AG04450 (cell line): ENCODE data around the gene TCAF1. TPM values are rescaled to one million over a fixed set of nuclear protein-coding genes. Genes with fewer than 3 reads are reported as not detected.
"Not testable (repeated sequence)": the region's sequence is repeated elsewhere in the genome, so short reads cannot be mapped to it uniquely, and the experiment has no call there.

Source experiments
- CTCF ChIA-PET: fragments of 300-600, 350-600 bp; formaldehyde crosslinking; extraction: SDS; loops from one replicate; lab custom pipeline; 2022; ENCODE audit warnings: antibody characterized with exemption, inconsistent platforms; lab: Charles Lee
- POLR2A ChIA-PET: fragments of 350-600 bp; formaldehyde crosslinking; extraction: SDS; loops from one replicate; lab custom pipeline; 2021; ENCODE audit warnings: antibody characterized with exemption, inconsistent platforms; lab: Yijun Ruan, JAX
- DNase-seq: peaks from one replicate; pipeline ENCODE4 v3.0.0-alpha.2; 2011; ENCODE audit warnings: low read depth, low spot score
- H3K27ac ChIP-seq: one replicate; pipeline ENCODE4 v1.5.1; 2012; ENCODE audit warnings: low read depth, low read length, control low read depth
- H3K27me3 ChIP-seq: one replicate; pipeline ENCODE4 v1.6.0; 2012; ENCODE audit warnings: low read length; ENCODE audit not compliant: control insufficient read depth, insufficient read depth
- H3K4me3 ChIP-seq: 2 replicates; pipeline ENCODE4 v1.5.1; 2011; ENCODE audit warnings: mild to moderate bottlenecking, low read depth, low read length, control low read depth
- H3K9me3 ChIP-seq: 2 replicates; pipeline ENCODE4 v1.5.1; 2012; ENCODE audit warnings: low read length; ENCODE audit not compliant: control insufficient read depth, insufficient read depth
- CTCF ChIP-seq: IDR thresholded peaks from 2 replicates; pipeline ENCODE4 v1.5.1; 2011; ENCODE audit warnings: low read depth, low read length, control low read depth, inconsistent platforms
- polyA plus RNA-seq: library from polyadenylated mRNA; depleted of rRNA; stranded (reverse); fragments of >200 nt; gene quantifications from 2 replicates; pipeline ENCODE4 v1.2.3, GENCODE V29; 2011

TCAF1 gene
- polyA plus RNA-seq, 1 experiment: 61.3 TPM

- DNase-seq: no peak
- H3K9me3 ChIP-seq: no peaks in the 10 kb centered on the region
- TF ChIP-seq CTCF: no peak
- ChIA-PET POLR2A (no interaction called here), CTCF (no interaction called here)
- no peak overlapping the region for H3K4me3 ChIP-seq
- H3K27me3 ChIP-seq: no peaks in the 10 kb centered on the region
- no peak overlapping the region for H3K27ac ChIP-seq
Measured at GRCh38 chr7:143877098-143877497, 24.9 kb downstream of the TCAF1 start.

- no peak for DNase-seq
Measured at GRCh38 chr7:143876218-143876617, 25.8 kb downstream of the TCAF1 start.

GRCh38 chr7:143873242-143873641 lies 28.7 kb downstream of the TCAF1 start:
- CTCF ChIA-PET, H3K27me3 ChIP-seq, DNase-seq: not testable (repeated sequence)

More at GRCh38 chr7:143876218-143876617, 25.8 kb downstream of the TCAF1 start:
- CTCF ChIA-PET: no interaction called here
- POLR2A ChIA-PET: no interaction called here
- no peak for TF ChIP-seq CTCF
- Histone ChIP-seq H3K27me3 (no peaks in the 10 kb centered on the region), H3K9me3 (no peaks in the 10 kb centered on the region), H3K27ac (no peak overlapping the region), H3K4me3 (no peak overlapping the region)

GRCh38 chr7:143871534-143871933 lies 30.4 kb downstream of the TCAF1 start:
- CTCF ChIA-PET, H3K4me3 ChIP-seq, H3K27ac ChIP-seq, H3K27me3 ChIP-seq, POLR2A ChIA-PET, DNase-seq, H3K9me3 ChIP-seq: not testable (repeated sequence)

More at GRCh38 chr7:143873242-143873641, 28.7 kb downstream of the TCAF1 start:
- H3K9me3 ChIP-seq, H3K27ac ChIP-seq, H3K4me3 ChIP-seq, POLR2A ChIA-PET: not testable (repeated sequence)

- H3K9me3 ChIP-seq, H3K27ac ChIP-seq, H3K27me3 ChIP-seq, POLR2A ChIA-PET, DNase-seq, CTCF ChIA-PET, H3K4me3 ChIP-seq: not testable (repeated sequence)
Measured at GRCh38 chr7:143857994-143858393, 44.0 kb downstream of the TCAF1 start.

- DNase-seq, H3K9me3 ChIP-seq, H3K4me3 ChIP-seq, H3K27ac ChIP-seq, CTCF ChIA-PET, H3K27me3 ChIP-seq, POLR2A ChIA-PET: not testable (repeated sequence)
Measured at GRCh38 chr7:143855443-143855842, 46.5 kb downstream of the TCAF1 start.

- ChIA-PET CTCF (no interaction called here), POLR2A (no interaction called here)
- H3K9me3 ChIP-seq: no peaks in the 10 kb centered on the region
- no peak overlapping the region for H3K4me3 ChIP-seq
- H3K27me3 ChIP-seq: no peaks in the 10 kb centered on the region
- no peak for TF ChIP-seq CTCF
- no peak overlapping the region for H3K27ac ChIP-seq
- no peak for DNase-seq
Measured at GRCh38 chr7:143850682-143851081, 51.3 kb downstream of the TCAF1 start.
